Hepatocyte (in vitro differentiated cells): ENCODE results near the gene CUBN. TPM values are rescaled to one million over a fixed set of nuclear protein-coding genes. Genes with fewer than 3 reads are reported as not detected.

Experiments used
- DNase-seq: peaks from one replicate; pipeline ENCODE4 v3.0.0-alpha.2; 2016; ENCODE audit warnings: low spot score
- H2AFZ ChIP-seq: fragments of 200-600 bp; sonication (generic); 2 replicates; pipeline ENCODE4 v1.6.0; 2016; ENCODE audit warnings: antibody characterized with exemption, mild to moderate bottlenecking
- H3K27ac ChIP-seq: fragments of 200-600 bp; sonication (generic); 2 replicates; pipeline ENCODE4 v1.5.1; 2016; ENCODE audit warnings: mild to moderate bottlenecking
- H3K27me3 ChIP-seq: fragments of 200-600 bp; sonication (generic); 2 replicates; pipeline ENCODE4 v1.6.1; 2016
- H3K36me3 ChIP-seq: fragments of 200-600 bp; sonication (generic); replicated peaks from 2 replicates; pipeline ENCODE4 v1.5.1; 2016; ENCODE audit warnings: low read depth; ENCODE audit not compliant: insufficient read depth
- H3K4me1 ChIP-seq: fragments of 200-600 bp; sonication (generic); 2 replicates; pipeline ENCODE4 v1.5.1; 2016; ENCODE audit warnings: mild to moderate bottlenecking, moderate library complexity; ENCODE audit not compliant: insufficient read depth
- H3K4me2 ChIP-seq: fragments of 200-600 bp; sonication (generic); 2 replicates; pipeline ENCODE4 v1.6.0; 2016
- H3K4me3 ChIP-seq: fragments of 200-600 bp; sonication (generic); 2 replicates; pipeline ENCODE4 v1.5.1; 2016; ENCODE audit warnings: mild to moderate bottlenecking
- H3K79me2 ChIP-seq: fragments of 200-600 bp; sonication (generic); 2 replicates; pipeline ENCODE4 v1.6.0; 2017; ENCODE audit warnings: mild to moderate bottlenecking
- H3K9me2 ChIP-seq: fragments of 200-600 bp; sonication (generic); replicated peaks from 2 replicates; pipeline ENCODE4 v1.6.0; 2017; ENCODE audit warnings: mild to moderate bottlenecking; ENCODE audit not compliant: insufficient read depth
- H3K9me3 ChIP-seq: fragments of 200-600 bp; sonication (generic); 2 replicates; pipeline ENCODE4 v1.5.1; 2016; ENCODE audit warnings: low read depth, mild to moderate bottlenecking
- H4K20me1 ChIP-seq: fragments of 200-600 bp; sonication (generic); 2 replicates; pipeline ENCODE4 v1.6.0; 2016; ENCODE audit warnings: mild to moderate bottlenecking; ENCODE audit not compliant: insufficient read depth, poor library complexity, severe bottlenecking
- CTCF ChIP-seq: fragments of 200-600 bp; sonication (generic); IDR thresholded peaks from 2 replicates; pipeline ENCODE4 v1.5.1; 2016; ENCODE audit warnings: antibody characterized with exemption, mild to moderate bottlenecking; ENCODE audit not compliant: poor library complexity
- EZH2 ChIP-seq: fragments of 200-600 bp; sonication (generic); IDR thresholded peaks from 2 replicates; pipeline ENCODE4 v1.6.1; 2016; ENCODE audit warnings: antibody characterized with exemption, mild to moderate bottlenecking, borderline replicate concordance
- EZH2phosphoT487 ChIP-seq: fragments of 200-600 bp; sonication (generic); IDR thresholded peaks from one replicate; pipeline ENCODE4 v1.6.1; 2018; ENCODE audit warnings: antibody characterized with exemption, mild to moderate bottlenecking, low read depth, moderate library complexity; ENCODE audit not compliant: unreplicated experiment, severe bottlenecking
- WGBS: methylation state at CpG from one replicate; pipeline ENCODE4 v1.1.6; 2016; ENCODE audit warnings: low lambda C conversion rate; ENCODE audit errors: missing lambda C conversion rate; 5-methylcytosine and 5-hydroxymethylcytosine counted together
- polyA plus RNA-seq: library from polyadenylated mRNA; unstranded; fragments of >200 nt; fragmentation: Nextera tagmentation; extraction: Ambion mirVana; gene quantifications from 2 replicates; pipeline ENCODE4 v1.2.1, GENCODE V29; 2016
- total RNA-seq: library from RNA; depleted of rRNA; stranded (reverse); fragments of >200 nt; gene quantifications from 2 replicates; pipeline ENCODE4 v1.2.3, GENCODE V29; 2014

CUBN gene
- total and polyA plus RNA-seq, 2 experiments from 2014 or later: 2.0 to 10.6 TPM

- no peaks in the 10 kb centered on the region for H3K79me2 ChIP-seq
- DNase-seq: no peak
- WGBS: 47% methylated on average over 3 of the region's 3 CpGs
- no peaks in the 10 kb centered on the region for H3K9me2 ChIP-seq
- H3K36me3 ChIP-seq: no peaks in the 10 kb centered on the region
- no peak for TF ChIP-seq EZH2phosphoT487
- no peak for TF ChIP-seq CTCF
- TF ChIP-seq EZH2: no peak
- no peaks in the 10 kb centered on the region for H4K20me1 ChIP-seq
- no peaks in the 10 kb centered on the region for H3K27me3 ChIP-seq
- H3K4me1 ChIP-seq: peaks cover 10% of the 10 kb centered on the region
- H2AFZ ChIP-seq: no peak overlapping the region
- no peak overlapping the region for H3K4me3 ChIP-seq
- H3K27ac ChIP-seq: peak overlapping the region; percentile 87
- H3K4me2 ChIP-seq: peak overlapping the region; percentile 13
- H3K9me3 ChIP-seq: no peaks in the 10 kb centered on the region
Observed at GRCh38 chr10:16967866-16968415, 161.7 kb downstream of the CUBN start.

- H2AFZ ChIP-seq: no peak overlapping the region
- whole genome bisulfite sequencing: 53% methylated on average over 11 of the region's 11 CpGs
- DNase-seq: peak; percentile 43
Observed at GRCh38 chr10:16966991-16967865, 162.4 kb downstream of the CUBN start.

GRCh38 chr10:16965740-16966447 is 163.7 kb downstream of the CUBN start:
- no peak overlapping the region for H3K4me3 ChIP-seq
- H2AFZ ChIP-seq: no peak overlapping the region
- peak overlapping the region; percentile 87 for H3K27ac ChIP-seq
- no peaks in the 10 kb centered on the region for H4K20me1 ChIP-seq
- no peak for DNase-seq
- WGBS: 70% methylated on average over 8 of the region's 8 CpGs
- peaks cover 10% of the 10 kb centered on the region for H3K4me1 ChIP-seq
- no peaks in the 10 kb centered on the region for H3K36me3 ChIP-seq
- no peak overlapping the region for H3K4me2 ChIP-seq
- H3K9me2 ChIP-seq: no peaks in the 10 kb centered on the region
- H3K27me3 ChIP-seq: no peaks in the 10 kb centered on the region
- H3K79me2 ChIP-seq: no peaks in the 10 kb centered on the region
- TF ChIP-seq EZH2 (no peak), EZH2phosphoT487 (no peak), CTCF (no peak)
- no peaks in the 10 kb centered on the region for H3K9me3 ChIP-seq

More at GRCh38 chr10:16966991-16967865, 162.4 kb downstream of the CUBN start:
- Histone ChIP-seq H3K27ac (peak overlapping the region; percentile 87), H3K4me1 (peaks cover 10% of the 10 kb centered on the region), H3K4me2 (peak overlapping the region; percentile 4), H3K4me3 (no peak overlapping the region), H3K79me2 (no peaks in the 10 kb centered on the region), H3K9me3 (no peaks in the 10 kb centered on the region), H3K27me3 (no peaks in the 10 kb centered on the region), H4K20me1 (no peaks in the 10 kb centered on the region), H3K9me2 (no peaks in the 10 kb centered on the region), H3K36me3 (no peaks in the 10 kb centered on the region)
- TF ChIP-seq EZH2phosphoT487 (no peak), CTCF (no peak), EZH2 (no peak)
